ENCODE results near the gene ZBED3.
"Not testable (repeated sequence)": the region's sequence is repeated elsewhere in the genome, so short reads cannot be mapped to it uniquely, and the experiment has no call there.

The ZBED3 gene

GRCh38 chr5:77086689-77087483 is at the start of gene ZBED3:
TSS of gene ZBED3 (minus strand) at chr5:77087285. CDS start at chr5:77077878, 9,407 bp downstream.
- DNase-seq (ENCODE audit: low read depth): peak; percentile 51

GRCh38 chr5:77133061-77133758 is 46.1 kb upstream of the ZBED3 start:
- peak; percentile 76 for DNase-seq (ENCODE audit: low read depth)

GRCh38 chr5:77131361-77131760 is 44.3 kb upstream of the ZBED3 start:
- no peak for DNase-seq (ENCODE audit: low read depth)

GRCh38 chr5:77129391-77129990 is 42.4 kb upstream of the ZBED3 start:
- no peak for DNase-seq (ENCODE audit: low read depth)

GRCh38 chr5:77128411-77129061 is 41.5 kb upstream of the ZBED3 start:
- DNase-seq (ENCODE audit: low read depth): no peak

- DNase-seq (ENCODE audit: low read depth): no peak
These were observed 36.0 kb upstream of the ZBED3 start for GRCh38 chr5:77123057-77123456.

- no peak for DNase-seq (ENCODE audit: low read depth)
These were observed 33.6 kb upstream of the ZBED3 start for GRCh38 chr5:77120706-77121105.

GRCh38 chr5:77120086-77120485 is 33.0 kb upstream of the ZBED3 start:
- DNase-seq (ENCODE audit: low read depth): no peak

GRCh38 chr5:77117161-77117560 is 30.1 kb upstream of the ZBED3 start:
- DNase-seq (ENCODE audit: low read depth): no peak

GRCh38 chr5:77107035-77107434 is 19.9 kb upstream of the ZBED3 start:
- DNase-seq (ENCODE audit: low read depth): not testable (repeated sequence)

- DNase-seq (ENCODE audit: low read depth): no peak
These were observed 17.7 kb upstream of the ZBED3 start for GRCh38 chr5:77104813-77105212.

- DNase-seq (ENCODE audit: low read depth): no peak
These were observed 16.4 kb upstream of the ZBED3 start for GRCh38 chr5:77103457-77103856.

GRCh38 chr5:77102549-77102948 is 15.5 kb upstream of the ZBED3 start:
- DNase-seq (ENCODE audit: low read depth): no peak

- no peak for DNase-seq (ENCODE audit: low read depth)
These were observed 14.2 kb upstream of the ZBED3 start for GRCh38 chr5:77101298-77101697.

GRCh38 chr5:77095189-77095588 is 8.1 kb upstream of the ZBED3 start:
- DNase-seq (ENCODE audit: low read depth): no peak

- DNase-seq (ENCODE audit: low read depth): no peak
These were observed 588 bp upstream of the ZBED3 start for GRCh38 chr5:77087484-77088261.

- no peak for DNase-seq (ENCODE audit: low read depth)
These were observed 757 bp downstream of the ZBED3 start for GRCh38 chr5:77086368-77086688.

GRCh38 chr5:77083088-77083487 is 4.0 kb downstream of the ZBED3 start:
- no peak for DNase-seq (ENCODE audit: low read depth)

GRCh38 chr5:77082280-77082679 is 4.8 kb downstream of the ZBED3 start:
- no peak for DNase-seq (ENCODE audit: low read depth)

GRCh38 chr5:77080905-77081304 is 6.2 kb downstream of the ZBED3 start:
- no peak for DNase-seq (ENCODE audit: low read depth)

- not testable (repeated sequence) for DNase-seq (ENCODE audit: low read depth)
These were observed 6.6 kb downstream of the ZBED3 start for GRCh38 chr5:77080479-77080878.

- no peak for DNase-seq (ENCODE audit: low read depth)
These were observed 9.3 kb downstream of the ZBED3 start for GRCh38 chr5:77077829-77078176.

All from HS-27A (cell line).